NCI-H2196 treated with DMSO at 0.1 percent for 48 hours (cell line): ENCODE data around the gene RAD51.
"Not testable (repeated sequence)": the region's sequence is repeated elsewhere in the genome, so short reads cannot be mapped to it uniquely, and the experiment has no call there.

Experiments
- DNase-seq: peaks from one replicate; lab custom pipeline; 2025; ENCODE audit not compliant: unreplicated experiment; lab: John Stamatoyannopoulos, UW

RAD51 gene

GRCh38 chr15:40694688-40695468, at the start of gene RAD51:
RAD51 (plus strand) TSS chr15:40695174; CDS start chr15:40698759, 3,585 bp downstream.
- DNase-seq, result peak; percentile 61

DNA sequence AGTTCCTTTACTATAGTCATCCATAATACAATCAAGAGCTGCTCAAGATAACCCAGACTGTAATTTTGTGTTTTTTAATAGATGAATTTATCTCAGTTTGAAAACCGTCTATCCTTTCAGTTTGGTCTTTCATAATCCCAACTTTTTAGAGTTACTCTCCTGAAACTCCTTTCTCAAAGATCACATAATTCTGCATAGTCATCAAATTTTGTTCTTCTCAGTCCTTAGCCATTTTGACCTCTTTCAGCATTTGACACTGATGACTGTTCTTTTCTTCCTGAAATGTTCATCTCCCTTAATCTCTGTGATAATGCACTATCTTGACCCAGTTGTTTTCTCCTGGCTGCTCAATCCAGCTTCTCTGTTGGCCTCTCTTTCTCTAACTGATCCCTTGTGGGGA, 47.5 kb upstream of the RAD51 start:
- no peak for DNase-seq

GRCh38 chr15:40650479-40650878, 44.5 kb upstream of the RAD51 start:
- DNase-seq, result no peak

- DNase-seq, result no peak
Measured at GRCh38 chr15:40660686-40661085, 34.3 kb upstream of the RAD51 start.

DNA sequence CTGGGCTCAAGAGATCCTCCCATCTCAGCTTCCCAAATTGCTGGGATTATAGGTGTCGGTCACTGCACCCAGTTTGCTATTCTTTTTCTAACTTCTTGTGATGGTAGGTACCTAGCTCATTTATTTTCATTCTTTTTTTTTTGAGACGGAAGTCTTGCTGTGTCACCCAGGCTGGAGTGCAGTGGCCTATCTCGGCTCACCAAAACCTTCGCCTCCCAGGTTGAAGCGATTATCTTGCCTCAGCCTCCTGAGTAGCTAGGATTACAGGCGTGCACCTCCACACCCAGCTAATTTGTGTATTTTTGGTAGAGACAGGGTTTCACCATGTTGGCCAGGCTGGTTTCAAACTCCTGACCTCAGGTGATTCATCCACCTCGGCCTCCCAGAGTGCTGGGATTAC, 30.1 kb upstream of the RAD51 start:
- DNase-seq, result no peak

GRCh38 chr15:40676290-40676689, 18.7 kb upstream of the RAD51 start:
- not testable (repeated sequence) for DNase-seq

DNA sequence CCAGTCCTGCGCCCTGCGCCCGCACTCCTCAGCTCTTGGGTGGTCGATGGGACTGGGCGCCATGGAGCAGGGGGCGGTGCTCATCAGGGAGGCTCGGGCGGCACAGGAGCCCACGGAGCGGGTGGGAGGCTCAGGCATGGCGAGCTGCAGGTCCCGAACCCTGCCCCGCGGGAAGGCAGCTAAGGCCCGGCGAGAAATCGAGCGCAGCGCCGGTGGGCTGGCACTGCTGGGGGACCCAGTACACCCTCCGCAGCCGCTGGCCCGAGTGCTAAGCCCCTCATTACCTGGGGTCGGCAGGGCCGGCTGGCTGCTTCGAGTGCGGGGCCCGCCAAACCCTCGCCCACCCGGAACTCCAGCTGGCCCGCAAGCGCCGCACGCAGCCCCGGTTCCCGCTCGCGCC, 18.1 kb upstream of the RAD51 start:
- DNase-seq, result not testable (repeated sequence)

- DNase-seq, result no peak
Measured at GRCh38 chr15:40680151-40680550, 14.8 kb upstream of the RAD51 start.

GRCh38 chr15:40680959-40681358, 14.0 kb upstream of the RAD51 start:
- not testable (repeated sequence) for DNase-seq

GRCh38 chr15:40684381-40684780, 10.6 kb upstream of the RAD51 start:
- DNase-seq, result no peak

DNA sequence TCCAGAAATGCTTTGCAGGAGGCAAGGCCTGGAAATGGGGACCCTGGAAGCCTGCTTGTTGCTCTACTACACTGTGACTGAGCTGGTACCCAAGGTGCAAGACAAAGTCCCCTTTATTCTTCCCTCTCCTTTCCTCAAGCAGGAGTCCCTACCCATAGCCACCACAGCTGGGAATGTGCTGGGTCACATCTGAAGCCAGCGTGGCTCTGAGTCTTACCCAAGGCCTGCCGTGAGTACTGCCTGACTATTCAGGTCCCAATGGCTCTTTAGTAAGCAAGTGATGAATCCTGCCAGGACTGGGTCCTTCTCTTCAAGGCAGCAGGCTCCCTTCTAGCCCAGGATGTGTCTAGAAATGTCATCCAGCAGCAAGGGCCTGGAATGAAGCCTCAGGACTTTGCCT, 9.6 kb upstream of the RAD51 start:
- DNase-seq, result no peak

GRCh38 chr15:40688932-40689799, 5.8 kb upstream of the RAD51 start:
- no peak for DNase-seq

DNA sequence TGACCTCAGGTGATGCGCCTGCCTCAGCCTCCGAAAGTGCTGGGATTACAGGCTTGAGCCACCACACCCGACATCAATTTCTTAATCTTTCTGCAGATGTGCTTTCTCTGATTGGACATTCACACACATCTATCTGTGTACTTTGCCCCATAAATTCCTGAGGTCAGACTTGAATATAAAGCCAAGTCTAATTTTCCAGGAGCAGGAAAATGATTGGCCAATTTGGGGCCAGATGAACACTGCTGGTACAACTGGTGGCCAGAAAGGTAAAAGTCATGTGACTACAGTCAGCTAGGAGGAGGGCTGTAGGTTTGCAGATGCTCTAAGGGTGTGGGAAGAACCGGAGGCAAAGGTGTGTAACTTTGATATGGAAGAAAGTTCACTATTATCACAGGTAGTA, 3.2 kb upstream of the RAD51 start:
- DNase-seq, result no peak

DNA sequence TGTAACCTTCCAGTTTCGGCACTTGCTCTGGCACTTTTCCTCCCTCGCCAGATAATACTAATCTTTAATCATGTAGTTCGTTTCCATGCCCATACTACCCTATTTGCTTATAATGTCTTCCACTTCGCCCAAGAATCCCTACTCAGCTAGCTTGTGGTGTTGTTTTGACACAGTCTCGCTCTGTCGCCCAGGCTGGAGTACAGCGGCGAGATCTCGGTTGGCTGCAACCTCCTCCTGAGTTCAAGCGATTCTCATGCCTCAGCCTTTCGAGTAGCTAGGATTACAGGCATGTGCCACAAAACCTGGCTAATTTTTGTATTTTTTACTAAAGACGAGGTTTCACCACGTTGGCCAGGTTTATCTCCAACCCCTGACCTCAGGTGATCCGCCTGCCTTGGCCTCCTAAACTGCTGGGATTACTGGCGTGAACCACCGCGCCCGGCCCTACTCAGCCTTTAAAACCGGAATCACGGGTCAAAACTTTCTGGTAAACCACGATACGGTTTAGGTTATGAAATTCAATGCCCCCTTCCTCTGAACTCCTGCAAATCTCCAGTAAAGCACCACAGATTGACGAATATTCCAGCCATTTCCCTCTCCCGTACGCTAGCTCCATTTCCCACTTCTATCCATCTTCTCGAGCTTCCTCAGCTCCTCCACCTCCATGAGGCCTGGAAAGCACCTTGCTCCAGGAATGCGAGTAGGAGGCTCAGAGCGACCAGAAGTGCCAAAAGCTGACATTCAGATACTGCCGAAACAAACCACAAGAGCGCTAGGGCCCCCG, 878 bp upstream of the RAD51 start:
- no peak for DNase-seq

GRCh38 chr15:40695469-40695890, 506 bp downstream of the RAD51 start:
- no peak for DNase-seq

GRCh38 chr15:40696228-40696627, 1.3 kb downstream of the RAD51 start:
- no peak for DNase-seq

DNA sequence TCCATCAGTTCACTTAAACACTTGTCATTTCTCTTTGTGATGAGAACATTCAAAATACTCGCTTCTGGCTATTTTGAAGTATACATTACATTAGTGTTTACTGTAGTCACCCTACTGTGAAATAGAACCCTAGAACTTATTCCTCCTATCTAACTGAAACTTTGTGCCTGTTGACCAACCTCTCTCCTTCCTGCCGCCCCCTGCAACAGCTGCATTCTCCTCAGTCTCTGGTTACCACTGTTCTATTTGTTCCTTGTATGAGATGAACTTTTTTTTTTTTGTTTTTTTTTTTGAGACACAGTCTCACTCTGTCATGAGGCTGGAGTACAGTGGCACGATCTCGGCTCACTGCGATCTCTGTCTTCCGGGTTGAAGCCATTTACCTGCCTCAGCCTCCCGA, 2.9 kb downstream of the RAD51 start:
- no peak for DNase-seq

DNA sequence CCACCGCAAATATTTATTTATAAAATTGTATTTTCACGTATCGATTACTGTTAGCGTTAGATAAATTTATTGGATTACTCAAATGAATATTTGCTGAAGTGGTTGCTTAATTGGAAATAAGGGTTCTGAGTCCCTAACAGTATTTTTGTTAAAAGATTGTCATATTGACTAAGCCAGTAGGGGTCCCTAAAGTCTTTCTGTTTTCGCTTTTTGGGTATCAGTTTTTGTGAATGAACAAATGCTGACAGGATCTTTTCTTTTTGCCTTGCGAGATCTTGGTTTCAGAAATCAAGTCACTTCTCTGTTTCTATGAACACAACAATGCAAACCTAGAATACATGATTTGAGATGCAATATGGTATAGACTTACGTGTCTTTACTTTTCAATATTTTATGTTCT, 7.1 kb downstream of the RAD51 start:
- DNase-seq, result no peak

- DNase-seq, result no peak
Measured at GRCh38 chr15:40706121-40706520, 11.1 kb downstream of the RAD51 start.

DNA sequence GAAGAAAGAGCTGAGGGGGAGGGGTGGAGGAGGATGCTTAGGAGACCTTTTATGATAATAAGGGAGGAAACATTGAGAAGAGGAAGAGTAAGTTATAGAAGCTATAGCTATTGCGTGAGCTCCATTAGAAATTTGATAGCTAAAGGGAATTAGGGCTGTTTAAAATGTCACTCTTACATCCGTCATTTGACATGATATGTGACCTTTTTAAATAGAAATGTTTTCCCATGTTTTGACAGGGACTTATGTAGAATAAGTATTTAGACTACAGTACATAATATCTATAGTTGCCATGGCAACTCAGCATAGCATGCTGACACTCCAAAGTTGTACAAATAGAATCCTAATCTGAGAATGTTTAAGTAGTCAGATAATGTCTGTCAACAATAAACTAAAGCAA, 19.2 kb downstream of the RAD51 start:
- DNase-seq, result no peak

DNA sequence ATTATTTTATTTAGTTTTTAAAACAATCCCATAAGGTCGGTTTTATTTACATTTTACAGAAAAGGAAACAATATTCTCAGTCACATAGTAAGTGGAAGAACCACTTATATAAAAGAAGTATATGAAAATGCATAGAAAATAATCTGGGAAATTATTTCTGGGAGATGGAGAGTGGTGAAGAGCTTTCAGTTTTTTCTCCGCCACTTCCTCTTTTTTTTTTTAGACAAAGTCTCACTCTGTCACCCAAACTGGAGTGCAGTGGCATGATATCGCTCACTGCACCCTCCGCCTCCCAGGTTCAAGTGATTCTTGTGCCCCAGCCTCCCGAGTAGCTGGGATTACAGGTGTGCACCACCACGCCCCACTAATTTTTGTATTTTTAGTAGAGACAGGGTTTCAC, 21.2 kb downstream of the RAD51 start:
- DNase-seq, result no peak
